IPS-20b (cell line): Measurements from ENCODE around the gene GOLGA6L10.
"Not testable (repeated sequence)": the region's sequence is repeated elsewhere in the genome, so short reads cannot be mapped to it uniquely, and the experiment has no call there.

Experiments used
- H3K27ac ChIP-seq: one replicate; pipeline ENCODE4 v1.5.1; 2013; ENCODE audit warnings: low read length
- H3K27me3 ChIP-seq: 2 replicates; pipeline ENCODE4 v1.6.1; 2013; ENCODE audit warnings: mild to moderate bottlenecking, low read length, inconsistent platforms; ENCODE audit not compliant: insufficient read depth
- H3K36me3 ChIP-seq: 2 replicates; pipeline ENCODE4 v1.6.1; 2013; ENCODE audit warnings: low read depth, mild to moderate bottlenecking, inconsistent platforms, low read length, moderate library complexity; ENCODE audit not compliant: insufficient read depth
- H3K4me1 ChIP-seq: 2 replicates; pipeline ENCODE4 v1.6.1; 2013; ENCODE audit warnings: mild to moderate bottlenecking, control low read depth, inconsistent platforms, low read length, moderate library complexity; ENCODE audit not compliant: insufficient read depth
- H3K4me3 ChIP-seq: 2 replicates; pipeline ENCODE4 v1.5.1; 2013; ENCODE audit warnings: mild to moderate bottlenecking, low read length, inconsistent platforms
- H3K9ac ChIP-seq: 2 replicates; pipeline ENCODE4 v1.6.1; 2013; ENCODE audit warnings: low read depth, mild to moderate bottlenecking, inconsistent platforms, low read length, moderate library complexity
- H3K9me3 ChIP-seq: 2 replicates; pipeline ENCODE4 v1.6.1; 2013; ENCODE audit warnings: mild to moderate bottlenecking, low read depth, low read length, inconsistent platforms; ENCODE audit not compliant: insufficient read depth

The GOLGA6L10 gene

DNA sequence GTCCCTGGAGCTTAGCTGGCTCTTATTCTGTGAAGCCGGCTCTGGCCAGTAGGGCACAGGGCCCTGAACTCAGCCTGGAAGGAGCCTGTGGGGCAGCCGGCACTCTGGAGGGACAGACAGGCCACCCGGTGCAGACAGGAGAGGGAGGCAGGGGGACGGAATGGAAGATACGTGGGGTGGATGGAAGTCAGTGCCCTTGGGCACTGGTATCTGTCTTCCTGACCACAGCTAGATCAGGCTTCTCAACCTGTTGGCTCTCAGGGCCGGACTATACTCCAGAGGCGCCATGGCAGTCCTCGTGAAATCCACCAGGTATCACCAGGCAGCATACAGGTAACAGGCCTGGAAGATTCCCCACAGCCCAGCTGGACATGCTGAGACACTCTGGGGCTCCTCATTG lies 10.7 kb downstream of the GOLGA6L10 start:
- H3K9me3 ChIP-seq, H3K4me3 ChIP-seq: not testable (repeated sequence)

DNA sequence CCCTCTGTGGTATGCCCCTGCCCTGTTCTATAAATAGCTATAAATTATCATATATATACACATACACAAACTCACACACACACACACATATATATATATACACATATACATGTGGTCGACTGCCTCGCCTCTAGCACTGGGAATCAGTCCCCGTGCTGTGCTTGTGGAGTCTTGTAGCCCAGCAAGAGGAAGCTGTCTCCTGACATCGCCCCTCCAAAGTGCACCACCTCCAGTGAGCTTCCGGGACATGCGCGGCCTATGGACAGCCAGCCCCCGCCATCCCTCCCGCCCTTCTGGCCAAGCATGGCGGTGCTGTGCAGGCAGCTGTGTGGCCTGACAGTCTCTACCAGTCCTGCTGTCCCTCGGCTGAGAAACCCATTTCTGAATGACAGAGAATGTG lies 11.2 kb downstream of the GOLGA6L10 start:
- not testable (repeated sequence) for H3K9me3 ChIP-seq, H3K27ac ChIP-seq, H3K27me3 ChIP-seq, H3K9ac ChIP-seq, H3K36me3 ChIP-seq, H3K4me3 ChIP-seq, H3K4me1 ChIP-seq

More for the DNA sequence above, 10.7 kb downstream of the GOLGA6L10 start:
- not testable (repeated sequence) for H3K9ac ChIP-seq, H3K27ac ChIP-seq, H3K4me1 ChIP-seq, H3K36me3 ChIP-seq, H3K27me3 ChIP-seq

DNA sequence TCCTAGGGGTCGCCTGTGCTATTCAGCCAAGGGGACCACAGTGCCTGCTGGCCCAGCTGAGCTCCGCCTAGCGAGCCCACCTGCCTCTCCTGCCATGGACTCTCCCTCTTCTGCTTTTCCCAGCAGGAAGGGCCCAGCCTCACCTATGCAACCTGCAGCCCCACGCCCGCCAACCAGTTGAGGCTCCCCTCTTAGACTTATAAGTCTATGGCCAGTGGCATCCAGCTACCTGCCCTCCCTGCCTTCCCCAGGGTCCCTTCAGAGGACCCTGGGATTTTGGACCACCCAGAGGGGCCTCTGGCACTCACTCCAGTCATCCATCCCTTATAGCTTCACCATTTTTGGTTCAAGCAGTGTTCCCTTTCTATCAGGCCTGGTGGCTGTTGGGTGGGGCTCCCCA lies 12.2 kb downstream of the GOLGA6L10 start:
- H3K27me3 ChIP-seq, H3K4me1 ChIP-seq, H3K4me3 ChIP-seq, H3K9ac ChIP-seq, H3K27ac ChIP-seq, H3K36me3 ChIP-seq, H3K9me3 ChIP-seq: not testable (repeated sequence)

DNA sequence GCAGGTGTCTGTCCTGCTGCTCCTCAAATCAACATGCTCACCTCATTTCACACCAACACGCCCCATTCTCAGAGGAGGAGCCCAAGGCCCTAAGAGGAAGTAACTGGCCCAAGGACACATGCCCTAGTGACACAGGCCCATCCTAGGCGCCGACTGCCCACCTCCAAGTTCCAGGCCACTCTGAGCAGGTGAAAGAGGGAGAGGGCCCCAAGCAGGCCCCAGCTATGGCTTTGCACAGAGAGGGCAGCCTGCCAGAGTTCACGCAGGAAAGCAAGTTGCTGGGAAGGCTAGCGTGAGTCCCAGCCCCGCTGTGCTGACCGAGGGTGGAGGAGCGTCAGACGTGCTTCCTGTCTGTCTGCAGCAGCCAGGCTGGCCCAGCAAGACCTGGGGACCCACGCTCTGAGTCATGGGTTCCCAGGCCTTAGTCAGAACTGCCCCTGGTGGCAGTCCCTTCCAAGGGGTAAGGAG lies 13.1 kb downstream of the GOLGA6L10 start:
- not testable (repeated sequence) for H3K4me1 ChIP-seq, H3K9me3 ChIP-seq, H3K27me3 ChIP-seq, H3K36me3 ChIP-seq, H3K9ac ChIP-seq, H3K4me3 ChIP-seq, H3K27ac ChIP-seq

DNA sequence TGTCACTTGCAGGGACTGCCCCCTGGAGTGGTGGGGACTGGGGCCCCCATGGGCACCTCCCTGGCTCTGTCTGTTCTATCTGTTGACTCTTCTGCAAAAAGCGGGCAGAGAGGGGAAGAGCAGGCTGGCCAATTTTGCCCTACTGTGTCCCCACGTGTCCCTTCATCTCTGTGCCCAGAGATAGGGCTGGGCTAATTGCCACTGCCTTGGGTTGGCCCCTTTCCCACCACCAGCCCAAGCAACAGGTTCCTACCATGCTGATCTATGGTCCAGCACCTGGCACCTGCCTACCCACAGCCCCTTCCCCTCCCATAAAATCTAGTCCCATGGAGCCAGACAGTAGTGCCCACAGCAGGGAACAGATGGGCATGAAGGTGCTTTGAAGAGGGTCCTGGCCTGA lies 14.3 kb downstream of the GOLGA6L10 start:
- not testable (repeated sequence) for H3K9ac ChIP-seq, H3K27ac ChIP-seq, H3K9me3 ChIP-seq, H3K4me1 ChIP-seq, H3K27me3 ChIP-seq, H3K36me3 ChIP-seq, H3K4me3 ChIP-seq

DNA sequence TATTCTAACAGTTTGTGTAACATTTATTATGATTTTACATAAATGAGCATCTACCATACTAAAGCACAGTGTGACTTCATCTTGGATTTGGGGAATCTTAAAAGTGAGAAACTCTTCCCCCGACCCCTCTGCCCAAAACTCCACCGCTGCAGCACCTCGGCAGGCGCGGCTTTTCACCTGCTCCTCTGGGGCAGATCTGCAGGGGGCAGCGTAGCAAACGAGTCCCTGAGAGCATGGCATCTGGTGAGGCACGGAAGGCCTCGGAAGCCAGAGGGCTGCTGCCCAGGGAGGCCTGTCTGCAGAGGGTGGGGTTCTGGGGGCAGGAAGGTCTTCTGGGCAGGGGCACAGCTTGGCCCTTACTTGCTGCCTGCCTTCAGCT lies 14.7 kb downstream of the GOLGA6L10 start:
- H3K36me3 ChIP-seq, H3K4me1 ChIP-seq, H3K4me3 ChIP-seq, H3K9me3 ChIP-seq, H3K9ac ChIP-seq, H3K27me3 ChIP-seq, H3K27ac ChIP-seq: not testable (repeated sequence)

DNA sequence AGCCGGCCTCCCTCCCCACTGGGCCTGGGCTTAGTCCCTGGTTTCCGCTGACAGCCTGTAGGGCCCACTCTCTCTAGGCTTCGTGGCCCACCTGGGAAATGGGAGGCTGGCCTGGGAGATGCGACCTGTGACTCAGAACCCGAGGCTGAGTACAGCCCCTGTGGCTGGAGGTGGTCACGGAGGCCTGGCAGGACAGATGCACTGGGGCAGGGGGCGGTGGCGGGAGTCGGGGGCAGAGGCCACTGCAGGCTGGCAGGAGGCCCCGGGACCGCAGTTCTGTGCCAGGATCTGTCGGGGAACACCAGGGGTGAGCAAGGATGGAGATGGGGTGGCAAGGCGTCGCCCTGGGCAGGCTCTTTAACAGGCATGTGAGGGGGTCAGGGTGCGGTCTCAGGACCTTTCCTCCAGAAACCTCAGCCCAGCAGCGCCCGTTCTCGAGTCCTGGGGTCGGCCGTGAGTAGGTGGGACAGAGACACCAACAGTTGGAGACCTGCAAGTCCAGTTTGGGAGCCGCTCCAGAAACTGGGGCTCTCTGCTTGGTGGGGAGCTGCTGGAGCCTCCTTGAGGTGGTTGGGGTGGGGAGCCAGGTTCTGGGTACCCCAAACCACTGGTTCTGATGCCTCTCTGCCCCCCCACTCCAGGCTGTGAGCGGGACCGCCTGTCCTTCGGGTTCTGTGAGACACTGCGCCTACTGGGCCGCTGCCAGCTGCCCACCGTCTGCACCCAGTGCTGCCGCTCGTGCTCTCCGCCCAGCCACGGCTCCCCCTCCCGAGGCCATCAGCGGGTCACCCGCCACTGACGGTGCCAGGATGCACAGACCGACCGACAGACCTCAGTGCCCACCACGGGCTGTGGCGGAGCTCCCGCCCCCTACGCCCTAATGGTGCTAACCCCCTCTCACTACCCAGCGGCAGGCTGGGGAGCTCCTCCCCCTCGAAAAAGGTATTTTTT lies 15.4 kb downstream of the GOLGA6L10 start:
- not testable (repeated sequence) for H3K27ac ChIP-seq, H3K4me1 ChIP-seq, H3K4me3 ChIP-seq, H3K27me3 ChIP-seq, H3K9ac ChIP-seq, H3K9me3 ChIP-seq, H3K36me3 ChIP-seq

DNA sequence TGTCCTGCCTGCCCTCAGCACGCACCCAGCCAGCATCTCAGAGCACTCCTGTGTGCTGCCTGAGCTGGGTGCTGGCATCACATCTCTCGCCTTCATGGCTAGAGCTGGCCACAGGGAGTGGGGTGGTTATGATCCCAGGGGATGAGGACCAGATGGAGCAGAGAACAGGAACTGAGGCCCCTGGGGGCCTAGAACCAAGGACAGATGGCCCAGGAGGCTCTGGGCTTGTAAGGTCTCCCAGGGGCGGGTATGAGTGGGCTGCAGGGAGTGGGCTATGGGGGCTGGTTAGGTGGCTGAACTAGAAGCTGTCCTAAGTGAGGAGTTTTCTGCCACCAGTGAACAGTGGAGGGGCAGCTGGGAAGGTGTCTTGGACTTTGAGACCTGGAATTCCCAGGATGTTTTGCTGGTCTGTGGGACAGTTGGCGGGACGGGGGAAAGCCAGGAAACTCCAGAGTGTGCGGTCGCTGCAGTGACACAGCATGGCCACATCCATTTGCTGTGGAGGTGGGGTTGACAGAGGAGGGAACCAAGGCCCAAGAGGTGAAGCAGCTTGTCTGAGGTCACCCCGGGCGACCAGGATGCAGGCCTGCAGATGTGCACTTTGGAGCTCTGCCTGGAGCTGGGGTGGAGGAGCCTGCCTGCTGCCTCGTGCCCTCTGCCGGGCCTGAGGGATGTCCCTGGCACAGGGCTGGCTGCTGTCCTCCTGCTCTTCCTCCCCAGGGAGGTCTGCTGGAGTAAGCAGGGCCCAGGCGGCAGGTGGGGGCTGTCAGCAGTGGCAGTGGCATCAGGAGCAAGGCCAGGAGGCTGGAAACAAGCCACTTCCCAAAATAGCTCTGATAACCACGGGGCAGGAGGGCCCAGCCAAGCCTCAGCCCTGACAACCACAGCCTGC lies 16.3 kb downstream of the GOLGA6L10 start:
- not testable (repeated sequence) for H3K36me3 ChIP-seq, H3K4me1 ChIP-seq, H3K9me3 ChIP-seq, H3K4me3 ChIP-seq, H3K9ac ChIP-seq, H3K27ac ChIP-seq, H3K27me3 ChIP-seq

DNA sequence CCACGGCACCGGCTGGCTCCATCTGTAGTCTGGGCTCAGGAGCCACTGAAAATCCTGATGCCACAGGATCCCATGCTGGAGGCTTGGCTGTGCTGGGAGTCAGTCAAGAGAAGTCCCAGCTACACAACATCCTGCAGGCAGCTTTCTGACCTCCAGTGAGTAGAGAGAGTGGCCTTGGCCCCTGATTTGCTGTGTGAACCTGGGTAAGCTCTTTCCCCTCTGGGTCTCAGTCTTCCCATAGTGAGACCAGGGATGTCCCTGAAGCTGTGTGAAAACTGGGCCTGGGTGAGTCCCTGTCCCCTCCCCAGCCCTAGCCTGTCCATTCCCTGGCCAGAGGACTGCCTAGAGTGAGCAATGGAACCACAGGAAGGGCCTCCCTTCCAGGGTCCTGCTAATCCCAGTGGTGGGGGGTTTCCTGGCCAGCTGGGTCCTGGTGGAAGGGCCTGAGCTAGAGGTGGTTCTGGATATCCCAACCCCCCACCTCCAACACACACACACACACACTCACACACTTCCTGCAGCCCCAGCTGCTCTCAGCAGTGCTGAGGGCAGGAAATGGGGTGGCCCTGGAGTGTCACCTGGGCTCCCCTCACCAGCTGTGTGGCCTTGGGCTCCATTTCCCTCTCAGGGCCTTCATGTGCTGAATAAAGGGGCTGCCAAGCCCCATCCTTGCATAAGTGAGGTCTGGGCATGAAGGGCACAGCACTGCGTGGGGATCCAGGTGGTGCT lies 17.5 kb downstream of the GOLGA6L10 start:
- H3K36me3 ChIP-seq, H3K9me3 ChIP-seq, H3K27ac ChIP-seq, H3K4me1 ChIP-seq, H3K9ac ChIP-seq, H3K27me3 ChIP-seq, H3K4me3 ChIP-seq: not testable (repeated sequence)

DNA sequence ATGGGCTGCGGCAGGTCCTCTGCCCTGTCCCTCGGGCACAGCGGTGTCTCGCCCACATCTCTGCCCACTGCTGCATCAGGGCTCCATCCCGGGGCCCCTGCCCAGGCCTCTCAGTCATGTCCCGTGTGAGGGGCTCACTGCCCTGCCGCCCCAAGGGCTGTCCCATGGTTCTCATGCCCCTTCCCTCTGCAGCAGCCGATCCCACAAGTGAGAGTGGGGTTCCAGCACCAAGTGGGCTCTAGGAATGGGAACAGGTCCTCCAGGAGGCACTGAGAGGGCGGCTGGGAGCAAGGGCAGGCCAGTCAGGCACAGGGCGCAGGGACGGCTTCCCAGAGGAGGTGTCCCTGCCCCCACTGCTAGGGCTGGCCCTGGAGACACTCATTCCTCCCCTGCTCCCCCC lies 18.4 kb downstream of the GOLGA6L10 start:
- not testable (repeated sequence) for H3K27ac ChIP-seq, H3K4me3 ChIP-seq, H3K9ac ChIP-seq, H3K36me3 ChIP-seq, H3K9me3 ChIP-seq, H3K4me1 ChIP-seq, H3K27me3 ChIP-seq

DNA sequence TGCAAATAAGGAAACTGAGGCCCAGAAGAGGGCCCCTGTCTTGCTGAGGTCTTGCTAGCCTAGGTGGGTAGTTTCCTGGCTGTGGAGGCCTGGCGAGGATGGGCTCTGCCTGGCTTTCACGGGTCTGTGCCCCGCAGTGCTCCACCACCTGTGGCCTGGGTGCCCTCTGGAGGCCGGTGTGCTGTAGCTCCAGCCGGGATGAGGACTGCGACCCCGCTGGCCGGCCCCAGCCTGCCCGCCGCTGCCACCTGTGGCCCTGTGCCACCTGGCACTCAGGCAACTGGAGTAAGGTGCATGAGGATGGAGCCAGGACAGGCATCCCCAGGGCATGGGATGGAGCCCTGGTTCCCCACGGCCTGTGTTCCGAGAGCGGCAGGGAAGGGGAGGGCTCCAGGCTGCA lies 20.2 kb downstream of the GOLGA6L10 start:
- H3K9me3 ChIP-seq, H3K27ac ChIP-seq: not testable (repeated sequence)

More for the DNA sequence above, 20.2 kb downstream of the GOLGA6L10 start:
- not testable (repeated sequence) for H3K27me3 ChIP-seq, H3K36me3 ChIP-seq, H3K4me3 ChIP-seq, H3K4me1 ChIP-seq, H3K9ac ChIP-seq
